Esophagus squamous epithelium (tissue), 4 donors: ENCODE data around the gene FAM171A2.

Experiments used
- POLR2A ChIP-seq, 4 donors: fragments of 450-650 bp; IDR thresholded peaks; one replicate each; pipeline ENCODE4 v1.6.1; 2017; ENCODE audit warnings: antibody characterized with exemption in 4 of 4, mild to moderate bottlenecking in 4 of 4, moderate library complexity in 3 of 4
- TF ChIP-seq, protein P1 (sequence below), 6 experiments: fragments of 450-650 bp in 4 of 6; fragments of 200-600 bp in 2 of 6; sonication (generic) in 2 of 6; IDR thresholded peaks; one replicate each; pipeline ENCODE4 v1.5.1; 2016 to 2019; ENCODE audit warnings: antibody characterized with exemption in 6 of 6, mild to moderate bottlenecking in 4 of 6, moderate library complexity in 4 of 6

DNA sequence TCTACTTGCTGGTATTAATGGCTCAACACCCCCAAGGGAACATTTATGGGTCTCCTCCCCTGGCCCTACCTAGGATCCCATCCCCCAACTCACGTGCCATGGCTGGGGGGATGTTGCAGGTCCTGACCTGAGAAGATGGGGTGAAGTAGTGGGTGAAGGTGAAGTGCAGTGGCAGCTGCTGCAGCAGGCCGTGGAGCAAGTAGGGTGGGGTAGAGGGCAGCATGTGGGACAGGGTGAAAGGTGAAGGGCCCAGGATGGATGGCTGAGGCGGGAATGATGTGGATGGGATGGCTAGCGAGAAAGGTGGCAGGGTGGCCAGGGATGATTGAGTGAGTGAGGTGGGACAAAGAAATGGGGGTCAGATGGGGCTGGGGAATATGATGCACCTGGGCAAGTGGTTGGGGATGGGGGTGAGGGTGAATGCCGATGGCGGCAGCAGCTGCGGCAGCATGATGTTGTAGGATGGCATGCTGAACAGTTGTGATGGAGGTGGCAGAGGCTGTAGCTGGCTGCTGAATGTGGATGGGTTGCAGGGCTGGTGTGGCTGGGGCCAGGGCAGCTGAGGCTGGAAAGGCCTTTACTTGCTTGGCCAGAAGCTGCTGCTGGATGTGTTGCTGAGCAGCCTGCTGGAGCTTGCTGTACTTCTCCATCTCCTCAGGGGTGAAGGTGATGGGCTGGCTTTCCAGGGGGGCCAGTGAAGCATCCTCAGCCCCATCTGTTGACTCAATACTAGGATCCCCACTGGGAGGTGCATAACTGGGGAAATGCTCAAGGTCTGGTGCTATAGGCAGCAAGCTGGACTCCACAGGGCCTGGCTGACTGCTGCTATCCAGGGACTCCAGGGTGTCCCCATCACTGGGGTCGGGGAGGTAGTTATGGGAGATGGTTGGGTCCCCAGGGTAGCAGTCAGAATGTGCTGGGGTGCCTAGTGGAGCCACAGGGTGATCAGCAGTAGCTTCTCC lies 34.1 kb upstream of the FAM171A2 start:
- TF ChIP-seq, protein P1, sequence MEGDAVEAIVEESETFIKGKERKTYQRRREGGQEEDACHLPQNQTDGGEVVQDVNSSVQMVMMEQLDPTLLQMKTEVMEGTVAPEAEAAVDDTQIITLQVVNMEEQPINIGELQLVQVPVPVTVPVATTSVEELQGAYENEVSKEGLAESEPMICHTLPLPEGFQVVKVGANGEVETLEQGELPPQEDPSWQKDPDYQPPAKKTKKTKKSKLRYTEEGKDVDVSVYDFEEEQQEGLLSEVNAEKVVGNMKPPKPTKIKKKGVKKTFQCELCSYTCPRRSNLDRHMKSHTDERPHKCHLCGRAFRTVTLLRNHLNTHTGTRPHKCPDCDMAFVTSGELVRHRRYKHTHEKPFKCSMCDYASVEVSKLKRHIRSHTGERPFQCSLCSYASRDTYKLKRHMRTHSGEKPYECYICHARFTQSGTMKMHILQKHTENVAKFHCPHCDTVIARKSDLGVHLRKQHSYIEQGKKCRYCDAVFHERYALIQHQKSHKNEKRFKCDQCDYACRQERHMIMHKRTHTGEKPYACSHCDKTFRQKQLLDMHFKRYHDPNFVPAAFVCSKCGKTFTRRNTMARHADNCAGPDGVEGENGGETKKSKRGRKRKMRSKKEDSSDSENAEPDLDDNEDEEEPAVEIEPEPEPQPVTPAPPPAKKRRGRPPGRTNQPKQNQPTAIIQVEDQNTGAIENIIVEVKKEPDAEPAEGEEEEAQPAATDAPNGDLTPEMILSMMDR (IDR thresholded peaks at IDR 0.05): no peak
- TF ChIP-seq POLR2A (IDR thresholded peaks at IDR 0.05): no peak
